GM12892 (cell line): ENCODE measurements around the gene HERC2.
"Not testable (repeated sequence)": the region's sequence is repeated elsewhere in the genome, so short reads cannot be mapped to it uniquely, and the experiment has no call there.

ENCODE experiments used
- POLR2A ChIP-seq: IDR thresholded peaks from 2 replicates; pipeline ENCODE4 v1.6.1; 2011; ENCODE audit warnings: low read depth, low read length, control low read depth
- POLR2AphosphoS5 ChIP-seq: IDR thresholded peaks from 2 replicates; pipeline ENCODE4 v1.6.1; 2011; ENCODE audit warnings: low read depth, low read length, control low read depth
- TAF1 ChIP-seq: IDR thresholded peaks from 2 replicates; pipeline ENCODE4 v1.6.1; 2011; ENCODE audit warnings: low read depth, mild to moderate bottlenecking, control low read depth, low read length, borderline replicate concordance

GRCh38 chr15:28203055-28203828 is 118.7 kb downstream of the HERC2 start:
- TF ChIP-seq POLR2AphosphoS5, POLR2A, TAF1: not testable (repeated sequence)
